H9 (cell line): ENCODE results near the gene C19orf25. TPM values are rescaled to one million over a fixed set of nuclear protein-coding genes. Genes with fewer than 3 reads are reported as not detected.

Source experiments
- DNase-seq: peaks from one replicate; pipeline ENCODE4 v3.0.0-alpha.2; 2017
- H2AFZ ChIP-seq: one replicate; pipeline ENCODE4 v1.6.1; 2013; ENCODE audit warnings: mild to moderate bottlenecking, low read length, control low read depth, moderate library complexity
- H2AK5ac ChIP-seq: 2 replicates; pipeline ENCODE4 v1.6.1; 2013; ENCODE audit warnings: low read length, control low read depth, mixed read lengths; ENCODE audit not compliant: insufficient read length
- H2BK120ac ChIP-seq: one replicate; pipeline ENCODE4 v1.6.1; 2013; ENCODE audit warnings: low read depth, mild to moderate bottlenecking, low read length, control low read depth, inconsistent platforms; ENCODE audit not compliant: poor library complexity, severe bottlenecking
- H2BK12ac ChIP-seq: 2 replicates; pipeline ENCODE4 v1.6.1; 2013; ENCODE audit warnings: low read length, control low read depth, mixed read lengths, low read depth; ENCODE audit not compliant: insufficient read length
- H2BK15ac ChIP-seq: 2 replicates; pipeline ENCODE4 v1.6.1; 2013; ENCODE audit warnings: low read depth, low read length, control low read depth
- H2BK20ac ChIP-seq: one replicate; pipeline ENCODE4 v1.6.1; 2013; ENCODE audit warnings: low read depth, mild to moderate bottlenecking, low read length, control low read depth, inconsistent platforms; ENCODE audit not compliant: poor library complexity, severe bottlenecking
- H2BK5ac ChIP-seq: 2 replicates; pipeline ENCODE4 v1.6.1; 2013; ENCODE audit warnings: low read length, control low read depth, mixed read lengths; ENCODE audit not compliant: insufficient read length
- H3K14ac ChIP-seq: 2 replicates; pipeline ENCODE4 v1.6.1; 2013; ENCODE audit warnings: low read length, control low read depth; ENCODE audit not compliant: insufficient read depth
- H3K18ac ChIP-seq: 2 replicates; pipeline ENCODE4 v1.6.1; 2013; ENCODE audit warnings: low read depth, mild to moderate bottlenecking, mixed read lengths, low read length, control low read depth; ENCODE audit not compliant: insufficient read length
- H3K23ac ChIP-seq: 2 replicates; pipeline ENCODE4 v1.6.1; 2013; ENCODE audit warnings: low read length, control low read depth, mixed read lengths, low read depth; ENCODE audit not compliant: insufficient read length
- H3K23me2 ChIP-seq: 2 replicates; pipeline ENCODE4 v1.6.1; 2013; ENCODE audit warnings: low read depth, mild to moderate bottlenecking, mixed read lengths, low read length, control low read depth; ENCODE audit not compliant: insufficient read length, poor library complexity, severe bottlenecking
- H3K27ac ChIP-seq: 2 replicates; pipeline ENCODE4 v1.5.1; 2013; ENCODE audit warnings: low read length, control low read depth, mixed read lengths, low read depth; ENCODE audit not compliant: insufficient read length
- H3K27me3 ChIP-seq: 2 replicates; pipeline ENCODE4 v1.6.1; 2013; ENCODE audit warnings: low read length, control low read depth, inconsistent platforms; ENCODE audit not compliant: insufficient read depth
- H3K4ac ChIP-seq: 2 replicates; pipeline ENCODE4 v1.6.1; 2013; ENCODE audit warnings: low read depth, mild to moderate bottlenecking, control low read depth, inconsistent platforms, low read length, moderate library complexity
- H3K4me1 ChIP-seq: 2 replicates; pipeline ENCODE4 v1.6.1; 2013; ENCODE audit warnings: low read length, control low read depth, inconsistent platforms; ENCODE audit not compliant: insufficient read depth
- H3K4me2 ChIP-seq: 2 replicates; pipeline ENCODE4 v1.6.1; 2013; ENCODE audit warnings: low read length, control low read depth, mixed read lengths; ENCODE audit not compliant: insufficient read length, insufficient read depth
- H3K56ac ChIP-seq: 2 replicates; pipeline ENCODE4 v1.6.1; 2013; ENCODE audit warnings: low read depth, mild to moderate bottlenecking, mixed read lengths, low read length, control low read depth; ENCODE audit not compliant: insufficient read length
- H3K79me1 ChIP-seq: 2 replicates; pipeline ENCODE4 v1.6.1; 2013; ENCODE audit warnings: low read depth, mild to moderate bottlenecking, moderate library complexity, low read length, control low read depth, inconsistent platforms; ENCODE audit not compliant: insufficient read depth, poor library complexity, severe bottlenecking
- H3K79me2 ChIP-seq: 2 replicates; pipeline ENCODE4 v1.6.1; 2013; ENCODE audit warnings: low read length, control low read depth, inconsistent platforms; ENCODE audit not compliant: insufficient read depth
- H3K9ac ChIP-seq: 2 replicates; pipeline ENCODE4 v1.6.1; 2013; ENCODE audit warnings: low read length, control low read depth, mixed read lengths; ENCODE audit not compliant: insufficient read length; ENCODE audit errors: extremely low read depth
- H3K9me3 ChIP-seq: one replicate; pipeline ENCODE4 v1.6.1; 2013; ENCODE audit warnings: low read depth, low read length, inconsistent platforms; ENCODE audit not compliant: control insufficient read depth
- H3T11ph ChIP-seq: one replicate; pipeline ENCODE4 v1.6.1; 2013; ENCODE audit warnings: mild to moderate bottlenecking, low read length, control low read depth, inconsistent platforms
- H4K20me1 ChIP-seq: one replicate; pipeline ENCODE4 v1.6.1; 2013; ENCODE audit not compliant: control insufficient read depth, insufficient read length, insufficient read depth
- H4K5ac ChIP-seq: 2 replicates; pipeline ENCODE4 v1.6.1; 2013; ENCODE audit warnings: low read depth, mild to moderate bottlenecking, mixed read lengths, low read length, control low read depth; ENCODE audit not compliant: insufficient read length
- H4K8ac ChIP-seq: replicated peaks from 2 replicates; pipeline ENCODE4 v1.6.1; 2013; ENCODE audit warnings: low read length, control low read depth, mixed read lengths, low read depth; ENCODE audit not compliant: insufficient read length
- H4K91ac ChIP-seq: 2 replicates; pipeline ENCODE4 v1.6.1; 2013; ENCODE audit warnings: low read depth, mild to moderate bottlenecking, moderate library complexity, mixed read lengths, low read length, control low read depth; ENCODE audit not compliant: insufficient read length
- H3K27ac Mint-ChIP-seq, 3 experiments: 2 replicates in 2 of 3; 3 replicates in 1 of 3; pipeline ENCODE4 v1.8.0; 2020 to 2021; ENCODE audit warnings: mixed read lengths in 3 of 3, mild to moderate bottlenecking in 1 of 3, moderate library complexity in 1 of 3
- H3K27me3 Mint-ChIP-seq: 2 replicates; pipeline ENCODE4 v1.8.0; 2021; ENCODE audit warnings: low read depth, mild to moderate bottlenecking, moderate library complexity, mixed read lengths
- H3K36me3 Mint-ChIP-seq, 3 experiments: 2 replicates in 2 of 3; 3 replicates in 1 of 3; pipeline ENCODE4 v1.8.0; 2020 to 2021; ENCODE audit warnings: low read depth in 3 of 3, mixed read lengths in 3 of 3; ENCODE audit not compliant: insufficient read depth in 1 of 3
- H3K4me1 Mint-ChIP-seq, 2 experiments: 2 replicates each; pipeline ENCODE4 v1.8.0; 2020; ENCODE audit warnings: mixed read lengths in 2 of 2
- H3K4me3 Mint-ChIP-seq, 2 experiments: 2 replicates in 1 of 2; 3 replicates in 1 of 2; pipeline ENCODE4 v1.8.0; 2020 to 2021; ENCODE audit warnings: mild to moderate bottlenecking in 2 of 2, mixed read lengths in 2 of 2, moderate library complexity in 1 of 2
- H3K9me3 Mint-ChIP-seq, 2 experiments: 2 replicates in 1 of 2; 3 replicates in 1 of 2; pipeline ENCODE4 v1.8.0; 2020; ENCODE audit warnings: mild to moderate bottlenecking in 2 of 2, mixed read lengths in 2 of 2, moderate library complexity in 1 of 2
- CTCF ChIP-seq: fragments of 200-600 bp; sonication (generic); conservative IDR thresholded peaks from 3 replicates; pipeline ENCODE4 v1.8.0; 2021; ENCODE audit warnings: antibody characterized with exemption, mild to moderate bottlenecking
- WGBS: extraction: QIAGEN DNeasy Blood & Tissue Kit; methylation state at CpG from one replicate; pipeline ENCODE4 v1.1.7; 2013; ENCODE audit warnings: missing lambda C conversion rate, low lambda C conversion rate, mixed read lengths; ENCODE audit not compliant: insufficient read length; ENCODE audit errors: extremely low coverage; 5-methylcytosine and 5-hydroxymethylcytosine counted together
- total RNA-seq: library from RNA; stranded (reverse); gene quantifications from 2 replicates; pipeline ENCODE4 v1.2.1, GENCODE V29; 2021

The C19orf25 gene
- total RNA-seq, 1 experiment from 2014 or later, result 36.8 TPM

- Histone ChIP-seq H3K56ac (no peak overlapping the region), H3K27ac (no peak overlapping the region), H2BK12ac (no peak overlapping the region), H3K9me3 (no peaks in the 10 kb centered on the region), H3K79me2 (no peaks in the 10 kb centered on the region), H3K9ac (no peak overlapping the region), H3T11ph (no peak overlapping the region), H3K23me2 (peaks cover 2% of the 10 kb centered on the region), H4K91ac (no peak overlapping the region), H2BK120ac (no peak overlapping the region), H2BK20ac (no peak overlapping the region), H4K20me1 (peaks cover 3% of the 10 kb centered on the region), H4K8ac (no peak overlapping the region), H2BK15ac (no peak overlapping the region), H3K18ac (no peak overlapping the region), H2AK5ac (no peak overlapping the region), H2AFZ (no peak overlapping the region), H3K4me2 (no peak overlapping the region), H3K79me1 (no peaks in the 10 kb centered on the region), H3K27me3 (peaks cover 16% of the 10 kb centered on the region; the same call in 1 of the 2 replicates), H3K14ac (no peak overlapping the region), H4K5ac (no peak overlapping the region), H3K23ac (no peak overlapping the region), H3K4ac (no peak overlapping the region), H3K4me1 (no peaks in the 10 kb centered on the region), H2BK5ac (no peak overlapping the region)
- DNase-seq, result no peak
- peaks cover 6 to 7% of the 10 kb centered on the region in 2 experiments; a peak in 3 of 4 replicates for H3K4me1 Mint-ChIP-seq
- no peak overlapping the region for H3K4me3 Mint-ChIP-seq
- H3K27me3 Mint-ChIP-seq, result peaks cover 84% of the 10 kb centered on the region
- WGBS, result no CpG with 5 or more reads among the region's 14 CpGs
- no peak overlapping the region for H3K27ac Mint-ChIP-seq
- no peak for TF ChIP-seq CTCF
- H3K36me3 Mint-ChIP-seq, result no peaks in the 10 kb centered on the region
- H3K9me3 Mint-ChIP-seq, result peaks cover 0 to 9% of the 10 kb centered on the region in 2 experiments; a peak in 3 of 5 replicates
Measured at GRCh38 chr19:1521636-1522035, 42.6 kb upstream of the C19orf25 start.
